ENCODE results near the gene TM4SF1.
A peak's percentile ranks its signal among the peaks of the same experiment; 100 is the strongest.

The TM4SF1 gene

DNA sequence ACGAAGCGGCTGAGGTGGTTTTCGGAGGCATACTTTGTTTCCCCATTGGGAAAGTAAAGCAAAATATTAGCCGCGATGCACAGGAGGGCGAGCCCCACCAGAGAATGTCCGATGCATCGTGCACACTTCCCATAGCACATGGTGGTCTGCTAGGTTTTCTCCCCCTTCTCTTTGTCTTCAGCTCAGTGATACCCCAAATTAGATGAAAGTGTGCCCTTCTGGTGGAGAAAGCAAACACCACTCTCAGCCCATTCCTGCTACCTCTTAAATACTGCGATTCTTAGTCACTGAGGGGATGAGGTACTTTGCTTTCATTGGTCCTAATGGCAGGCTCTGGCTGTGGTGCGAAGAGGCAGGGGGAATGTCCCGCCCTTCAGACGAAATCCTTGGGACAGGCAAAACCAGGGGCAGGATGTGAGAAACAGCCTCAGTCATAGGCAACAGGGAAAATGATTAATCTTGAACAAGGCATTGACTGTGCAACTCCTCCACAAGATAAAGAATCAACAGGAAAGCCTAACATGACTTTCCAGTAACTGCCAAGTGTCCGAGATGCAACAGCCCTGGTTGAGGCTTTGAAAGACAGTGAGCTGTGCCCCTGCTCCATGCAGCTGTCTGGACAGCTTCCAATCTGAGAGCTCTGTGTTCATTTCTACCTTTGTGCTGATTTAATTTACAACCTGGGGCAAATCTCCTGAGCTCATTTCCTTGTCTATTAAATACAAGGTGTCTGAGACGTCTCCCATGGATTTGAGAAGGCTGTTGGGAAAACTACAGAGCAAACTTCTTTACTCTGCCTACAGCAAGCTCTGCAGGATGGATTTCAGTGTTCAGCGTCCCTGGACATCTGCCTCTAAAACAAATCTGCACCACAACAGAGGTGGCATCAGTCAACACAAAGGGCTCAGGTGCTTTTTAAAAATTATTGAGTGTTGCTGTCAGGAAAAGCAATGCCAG is at the start of gene TM4SF1:
Gene TM4SF1 (minus strand): TSS at position 242 of the 957 bp plus-strand sequence. CDS start 102 bp downstream, at position 140.
- H3K27me3 ChIP-seq (ENCODE audit: control insufficient read depth, insufficient read depth, low read length): no peaks in the 10 kb centered on the region
- H3K27ac ChIP-seq (ENCODE audit: low read depth, low read length): no peak within 1 kb of the TSS
- no peaks in the 10 kb centered on the region for H3K4me1 ChIP-seq (ENCODE audit: control insufficient read depth, insufficient read depth, low read length)
- no peak within 1 kb of the TSS for H3K9ac ChIP-seq (ENCODE audit: low read length)
- H3K36me3 ChIP-seq (ENCODE audit: control insufficient read depth, insufficient read depth, low read length): no peaks in the 10 kb centered on the region
- H3K4me3 ChIP-seq (ENCODE audit: low read length): peak within 1 kb of the TSS; percentile 12

DNA sequence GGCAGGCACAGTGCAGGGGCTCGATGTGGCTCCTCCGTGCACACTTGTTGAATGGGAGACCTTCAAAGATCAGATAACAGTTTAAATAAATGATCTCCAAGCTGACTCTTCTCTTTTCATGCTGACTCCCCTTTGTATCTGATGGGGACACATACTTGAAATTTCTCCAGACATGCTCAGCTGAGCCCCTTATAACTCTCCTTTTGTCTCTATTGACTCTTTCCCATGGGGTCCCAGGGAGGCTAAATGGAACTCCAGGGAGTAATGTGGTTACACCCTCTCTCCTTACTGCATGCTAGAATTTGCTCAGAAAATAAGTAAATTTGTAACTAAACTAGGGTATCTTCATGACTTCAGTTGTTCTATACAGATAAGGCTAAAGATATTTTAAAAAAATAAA is 48.9 kb upstream of the TM4SF1 start:
- Histone ChIP-seq H3K4me1 (ENCODE audit: control insufficient read depth, insufficient read depth, low read length) (no peaks in the 10 kb centered on the region), H3K4me3 (ENCODE audit: low read length) (no peak overlapping the region), H3K9ac (ENCODE audit: low read length) (no peak overlapping the region), H3K36me3 (ENCODE audit: control insufficient read depth, insufficient read depth, low read length) (no peaks in the 10 kb centered on the region), H3K27me3 (ENCODE audit: control insufficient read depth, insufficient read depth, low read length) (no peaks in the 10 kb centered on the region), H3K27ac (ENCODE audit: low read depth, low read length) (no peak overlapping the region)

DNA sequence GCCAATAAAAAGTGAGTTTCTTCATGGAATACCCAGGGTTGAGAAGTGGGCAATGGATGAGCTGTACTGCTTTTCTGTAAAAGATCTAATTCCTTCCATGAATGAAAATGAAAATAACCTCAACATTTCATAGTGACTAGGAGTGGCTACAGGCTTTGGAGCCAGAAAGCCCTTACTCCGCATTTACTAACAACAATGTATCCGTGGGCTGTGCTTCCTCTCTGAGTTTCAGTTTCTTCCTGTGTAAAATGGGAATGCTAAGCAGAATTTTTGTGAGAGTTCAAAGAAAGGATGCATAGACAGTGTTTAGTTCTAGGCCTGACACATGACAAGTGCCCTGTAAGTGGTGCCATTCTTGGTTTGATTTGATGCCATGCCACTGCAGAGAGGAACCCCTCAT is 47.5 kb upstream of the TM4SF1 start:
- Histone ChIP-seq H3K36me3 (ENCODE audit: control insufficient read depth, insufficient read depth, low read length) (no peaks in the 10 kb centered on the region), H3K9ac (ENCODE audit: low read length) (no peak overlapping the region), H3K27me3 (ENCODE audit: control insufficient read depth, insufficient read depth, low read length) (no peaks in the 10 kb centered on the region), H3K27ac (ENCODE audit: low read depth, low read length) (no peak overlapping the region), H3K4me3 (ENCODE audit: low read length) (no peak overlapping the region), H3K4me1 (ENCODE audit: control insufficient read depth, insufficient read depth, low read length) (no peaks in the 10 kb centered on the region)

DNA sequence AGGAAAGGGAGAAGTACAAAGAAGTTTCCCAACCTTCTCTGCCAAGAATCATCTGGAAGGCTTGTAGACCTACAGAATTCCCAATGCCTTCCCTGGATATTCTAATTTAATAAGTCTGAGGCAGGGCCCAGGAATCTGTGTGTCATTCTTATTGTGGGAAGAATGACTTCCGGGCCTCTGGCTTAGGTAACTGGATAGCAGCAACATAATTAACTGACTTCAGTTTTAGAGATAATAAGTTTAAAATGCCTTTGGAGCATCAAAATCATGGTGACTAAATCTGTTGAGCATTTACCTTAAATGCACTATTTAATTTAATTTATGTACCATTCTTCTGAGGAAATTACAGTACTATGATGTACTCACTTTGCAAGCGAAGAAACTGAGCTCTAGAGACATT is 44.3 kb upstream of the TM4SF1 start:
- no peaks in the 10 kb centered on the region for H3K27me3 ChIP-seq (ENCODE audit: control insufficient read depth, insufficient read depth, low read length)
- no peaks in the 10 kb centered on the region for H3K36me3 ChIP-seq (ENCODE audit: control insufficient read depth, insufficient read depth, low read length)
- no peak overlapping the region for H3K27ac ChIP-seq (ENCODE audit: low read depth, low read length)
- H3K4me1 ChIP-seq (ENCODE audit: control insufficient read depth, insufficient read depth, low read length): no peaks in the 10 kb centered on the region
- H3K9ac ChIP-seq (ENCODE audit: low read length): no peak overlapping the region
- no peak overlapping the region for H3K4me3 ChIP-seq (ENCODE audit: low read length)

- Histone ChIP-seq H3K27me3 (ENCODE audit: control insufficient read depth, insufficient read depth, low read length) (no peaks in the 10 kb centered on the region), H3K9ac (ENCODE audit: low read length) (no peak overlapping the region), H3K36me3 (ENCODE audit: control insufficient read depth, insufficient read depth, low read length) (no peaks in the 10 kb centered on the region)
These were observed 42.4 kb upstream of the TM4SF1 start for GRCh38 chr3:149419816-149420215.

GRCh38 chr3:149417727-149418126 is 40.3 kb upstream of the TM4SF1 start:
- no peaks in the 10 kb centered on the region for H3K36me3 ChIP-seq (ENCODE audit: control insufficient read depth, insufficient read depth, low read length)
- H3K9ac ChIP-seq (ENCODE audit: low read length): no peak overlapping the region
- no peaks in the 10 kb centered on the region for H3K4me1 ChIP-seq (ENCODE audit: control insufficient read depth, insufficient read depth, low read length)

More at GRCh38 chr3:149419816-149420215, 42.4 kb upstream of the TM4SF1 start:
- Histone ChIP-seq H3K4me1 (ENCODE audit: control insufficient read depth, insufficient read depth, low read length) (no peaks in the 10 kb centered on the region), H3K27ac (ENCODE audit: low read depth, low read length) (no peak overlapping the region), H3K4me3 (ENCODE audit: low read length) (no peak overlapping the region)

DNA sequence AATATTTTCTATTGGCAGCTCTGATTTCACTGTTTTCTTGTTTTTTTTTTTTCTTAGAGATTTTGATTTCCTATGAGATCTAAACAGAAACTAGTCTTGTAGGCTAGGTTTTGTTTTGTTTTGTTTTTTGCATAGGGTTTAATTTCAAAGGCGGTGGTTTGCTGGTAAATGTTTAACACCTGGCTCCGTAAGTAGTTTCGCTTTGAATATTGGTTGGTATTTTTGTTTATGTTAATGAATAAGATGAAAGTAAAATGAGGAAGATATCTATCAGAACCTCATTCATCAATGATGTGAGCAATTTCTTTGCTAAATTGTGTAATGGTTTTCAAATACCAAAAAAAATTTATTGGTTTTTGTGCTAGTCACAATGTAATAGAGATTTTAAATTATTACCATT is 39.7 kb upstream of the TM4SF1 start:
- Histone ChIP-seq H3K36me3 (ENCODE audit: control insufficient read depth, insufficient read depth, low read length) (no peaks in the 10 kb centered on the region), H3K9ac (ENCODE audit: low read length) (no peak overlapping the region), H3K27me3 (ENCODE audit: control insufficient read depth, insufficient read depth, low read length) (no peaks in the 10 kb centered on the region), H3K27ac (ENCODE audit: low read depth, low read length) (no peak overlapping the region), H3K4me3 (ENCODE audit: low read length) (no peak overlapping the region), H3K4me1 (ENCODE audit: control insufficient read depth, insufficient read depth, low read length) (no peaks in the 10 kb centered on the region)

More at GRCh38 chr3:149417727-149418126, 40.3 kb upstream of the TM4SF1 start:
- H3K4me3 ChIP-seq (ENCODE audit: low read length): no peak overlapping the region
- H3K27ac ChIP-seq (ENCODE audit: low read depth, low read length): no peak overlapping the region
- H3K27me3 ChIP-seq (ENCODE audit: control insufficient read depth, insufficient read depth, low read length): no peaks in the 10 kb centered on the region

DNA sequence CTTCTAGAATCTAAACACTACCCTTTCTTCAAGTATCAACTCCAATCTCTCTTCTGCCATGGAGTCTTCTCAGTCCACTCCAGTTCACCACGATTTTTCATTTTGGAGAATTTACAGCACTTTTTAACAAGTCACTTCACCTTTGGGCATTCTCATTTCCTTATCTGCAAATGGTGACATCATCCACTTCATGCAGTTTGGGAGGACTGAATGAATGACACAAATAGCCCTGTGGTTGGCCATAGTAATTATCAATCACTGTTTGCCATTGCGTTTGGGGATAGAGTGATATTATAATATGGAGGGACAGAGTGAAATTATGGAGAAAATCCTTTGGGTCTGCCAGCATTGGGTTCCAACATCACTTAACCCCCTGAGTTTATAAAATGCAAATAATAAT is 38.0 kb upstream of the TM4SF1 start:
- H3K9ac ChIP-seq (ENCODE audit: low read length): no peak overlapping the region
- no peak overlapping the region for H3K4me3 ChIP-seq (ENCODE audit: low read length)
- H3K27me3 ChIP-seq (ENCODE audit: control insufficient read depth, insufficient read depth, low read length): no peaks in the 10 kb centered on the region
- no peak overlapping the region for H3K27ac ChIP-seq (ENCODE audit: low read depth, low read length)
- H3K36me3 ChIP-seq (ENCODE audit: control insufficient read depth, insufficient read depth, low read length): no peaks in the 10 kb centered on the region
- no peaks in the 10 kb centered on the region for H3K4me1 ChIP-seq (ENCODE audit: control insufficient read depth, insufficient read depth, low read length)

- H3K4me1 ChIP-seq (ENCODE audit: control insufficient read depth, insufficient read depth, low read length): no peaks in the 10 kb centered on the region
- H3K36me3 ChIP-seq (ENCODE audit: control insufficient read depth, insufficient read depth, low read length): no peaks in the 10 kb centered on the region
- no peak overlapping the region for H3K27ac ChIP-seq (ENCODE audit: low read depth, low read length)
- no peak overlapping the region for H3K9ac ChIP-seq (ENCODE audit: low read length)
- no peak overlapping the region for H3K4me3 ChIP-seq (ENCODE audit: low read length)
- no peaks in the 10 kb centered on the region for H3K27me3 ChIP-seq (ENCODE audit: control insufficient read depth, insufficient read depth, low read length)
These were observed 37.2 kb upstream of the TM4SF1 start for GRCh38 chr3:149414557-149415231.

- Histone ChIP-seq H3K9ac (ENCODE audit: low read length) (no peak overlapping the region), H3K4me3 (ENCODE audit: low read length) (no peak overlapping the region), H3K4me1 (ENCODE audit: control insufficient read depth, insufficient read depth, low read length) (no peaks in the 10 kb centered on the region), H3K27ac (ENCODE audit: low read depth, low read length) (no peak overlapping the region), H3K27me3 (ENCODE audit: control insufficient read depth, insufficient read depth, low read length) (no peaks in the 10 kb centered on the region), H3K36me3 (ENCODE audit: control insufficient read depth, insufficient read depth, low read length) (no peaks in the 10 kb centered on the region)
These were observed 34.1 kb upstream of the TM4SF1 start for GRCh38 chr3:149411583-149411982.

DNA sequence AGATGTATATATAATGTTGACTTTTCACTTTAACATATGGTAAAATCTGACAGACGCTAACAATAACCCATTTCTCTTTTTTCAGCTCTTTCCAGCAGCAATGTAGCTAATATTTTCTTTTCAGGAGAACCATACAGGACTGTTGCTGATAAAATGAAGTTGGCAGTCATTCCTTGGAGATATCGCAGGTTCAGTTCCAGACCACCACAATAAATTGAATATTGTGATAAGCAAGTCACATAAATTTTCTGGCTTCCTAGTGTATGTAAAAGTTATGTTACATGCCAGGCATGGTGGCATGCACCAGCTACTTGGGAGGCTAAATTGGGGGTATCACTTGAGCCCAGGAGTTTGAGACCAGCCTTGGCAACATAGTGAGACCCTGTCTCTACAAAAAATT is 31.9 kb upstream of the TM4SF1 start:
- H3K9ac ChIP-seq (ENCODE audit: low read length): no peak overlapping the region
- no peaks in the 10 kb centered on the region for H3K36me3 ChIP-seq (ENCODE audit: control insufficient read depth, insufficient read depth, low read length)
- H3K4me1 ChIP-seq (ENCODE audit: control insufficient read depth, insufficient read depth, low read length): no peaks in the 10 kb centered on the region
- no peak overlapping the region for H3K27ac ChIP-seq (ENCODE audit: low read depth, low read length)
- H3K27me3 ChIP-seq (ENCODE audit: control insufficient read depth, insufficient read depth, low read length): no peaks in the 10 kb centered on the region
- H3K4me3 ChIP-seq (ENCODE audit: low read length): no peak overlapping the region

DNA sequence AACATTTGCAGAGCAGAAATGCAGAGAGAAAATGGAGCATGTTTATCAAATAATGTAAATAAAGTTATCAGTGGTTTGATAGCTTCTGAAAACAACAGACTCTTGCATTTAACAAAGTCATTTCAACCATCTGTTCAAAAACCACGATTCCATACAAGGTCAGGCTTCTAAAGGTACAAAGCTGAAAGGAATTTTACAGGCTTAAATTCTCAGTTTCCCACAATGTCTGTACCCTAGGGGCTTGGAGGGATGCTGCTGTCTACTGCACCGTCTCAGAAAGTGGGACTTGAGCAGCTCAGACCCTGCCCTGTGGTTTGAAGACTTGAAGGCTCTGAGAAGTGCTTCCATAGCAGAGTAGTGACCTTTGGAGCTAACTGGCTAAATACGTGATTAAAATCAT is 30.4 kb upstream of the TM4SF1 start:
- no peaks in the 10 kb centered on the region for H3K27me3 ChIP-seq (ENCODE audit: control insufficient read depth, insufficient read depth, low read length)
- H3K36me3 ChIP-seq (ENCODE audit: control insufficient read depth, insufficient read depth, low read length): no peaks in the 10 kb centered on the region
- H3K4me3 ChIP-seq (ENCODE audit: low read length): no peak overlapping the region
- H3K9ac ChIP-seq (ENCODE audit: low read length): no peak overlapping the region
- no peaks in the 10 kb centered on the region for H3K4me1 ChIP-seq (ENCODE audit: control insufficient read depth, insufficient read depth, low read length)
- no peak overlapping the region for H3K27ac ChIP-seq (ENCODE audit: low read depth, low read length)
